HUES6 (cell line): ENCODE data around the gene TRERF1.

Source experiments
- H3K27ac ChIP-seq: 2 replicates; pipeline ENCODE4 v1.7.0; 2013; ENCODE audit warnings: low read depth, mild to moderate bottlenecking, low read length, inconsistent platforms
- H3K27me3 ChIP-seq: 2 replicates; pipeline ENCODE4 v1.6.1; 2013; ENCODE audit warnings: low read length; ENCODE audit not compliant: control insufficient read depth, insufficient read depth
- H3K36me3 ChIP-seq: 2 replicates; pipeline ENCODE4 v1.6.1; 2013; ENCODE audit warnings: low read length; ENCODE audit not compliant: control insufficient read depth, insufficient read depth
- H3K4me1 ChIP-seq: 2 replicates; pipeline ENCODE4 v1.6.1; 2013; ENCODE audit warnings: low read length; ENCODE audit not compliant: control insufficient read depth, insufficient read depth
- H3K4me3 ChIP-seq: 2 replicates; pipeline ENCODE4 v1.5.1; 2013; ENCODE audit warnings: low read depth, low read length
- H3K9ac ChIP-seq: one replicate; pipeline ENCODE4 v1.6.1; 2013; ENCODE audit warnings: mild to moderate bottlenecking, low read length
- H3K9me3 ChIP-seq: 2 replicates; pipeline ENCODE4 v1.6.1; 2013; ENCODE audit warnings: low read depth, low read length; ENCODE audit not compliant: control insufficient read depth, insufficient read depth

Gene TRERF1

DNA sequence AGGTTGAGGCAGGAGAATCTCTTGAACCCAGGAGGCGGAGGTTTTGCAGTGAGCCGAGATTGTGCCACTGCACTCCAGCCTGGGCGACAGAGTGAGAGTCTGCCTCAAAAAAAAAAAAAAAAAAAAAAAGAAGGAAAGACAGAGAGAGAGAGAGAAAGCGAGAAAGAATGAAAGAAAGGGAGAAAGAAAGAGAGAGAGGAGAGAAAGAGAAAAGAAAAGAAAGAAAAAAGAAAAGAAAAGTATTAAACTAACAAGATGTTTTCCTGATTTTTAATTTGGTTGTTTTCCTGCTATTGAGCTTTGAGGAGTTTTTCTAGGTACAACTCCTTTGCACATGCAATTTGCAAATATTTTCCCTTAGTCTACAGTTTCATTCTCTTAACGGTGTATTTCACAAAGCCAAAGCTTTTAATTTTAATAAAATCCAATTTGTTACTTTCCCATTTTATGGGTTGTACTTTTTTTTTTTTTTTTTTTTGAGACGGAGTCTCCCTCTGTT is 10.8 kb upstream of the TRERF1 start:
- Histone ChIP-seq H3K27ac (no peak overlapping the region), H3K27me3 (no peaks in the 10 kb centered on the region), H3K4me1 (no peaks in the 10 kb centered on the region), H3K36me3 (no peaks in the 10 kb centered on the region), H3K9me3 (peaks cover 13% of the 10 kb centered on the region), H3K9ac (no peak overlapping the region), H3K4me3 (no peak overlapping the region)

DNA sequence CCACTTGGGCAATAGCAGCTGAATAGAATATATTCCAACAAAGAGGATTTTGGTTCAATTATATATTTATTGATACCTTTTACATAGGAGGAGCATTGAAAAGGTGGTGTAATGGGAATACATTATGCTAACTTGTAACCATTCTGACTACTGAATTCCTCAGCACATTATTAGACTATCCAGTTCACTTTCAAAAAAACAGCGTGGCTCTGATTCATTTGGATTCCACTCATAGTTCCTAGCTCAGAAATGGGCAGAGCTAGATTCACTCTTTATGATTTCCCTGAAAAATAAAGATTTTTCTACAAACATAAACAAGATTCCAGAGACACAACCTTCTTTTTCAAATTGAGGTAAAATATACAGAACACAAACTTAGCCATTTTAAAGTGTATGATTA is 9.2 kb upstream of the TRERF1 start:
- H3K27ac ChIP-seq, result no peak overlapping the region
- no peaks in the 10 kb centered on the region for H3K36me3 ChIP-seq
- H3K4me3 ChIP-seq, result no peak overlapping the region
- peaks cover 5% of the 10 kb centered on the region; the same call in 1 of the 2 replicates for H3K4me1 ChIP-seq
- no peak overlapping the region for H3K9ac ChIP-seq
- H3K9me3 ChIP-seq, result peaks cover 8% of the 10 kb centered on the region; the same call in 1 of the 2 replicates
- H3K27me3 ChIP-seq, result no peaks in the 10 kb centered on the region

GRCh38 chr6:42459888-42460287 is 8.2 kb upstream of the TRERF1 start:
- H3K27ac ChIP-seq, result no peak overlapping the region
- no peak overlapping the region for H3K9ac ChIP-seq
- H3K4me1 ChIP-seq, result peaks cover 10% of the 10 kb centered on the region
- H3K36me3 ChIP-seq, result no peaks in the 10 kb centered on the region
- no peaks in the 10 kb centered on the region for H3K27me3 ChIP-seq
- H3K4me3 ChIP-seq, result no peak overlapping the region
- 0 out of 2 replicates have a peak, but pooled peaks cover under 1% of the 10 kb centered on the region for H3K9me3 ChIP-seq

DNA sequence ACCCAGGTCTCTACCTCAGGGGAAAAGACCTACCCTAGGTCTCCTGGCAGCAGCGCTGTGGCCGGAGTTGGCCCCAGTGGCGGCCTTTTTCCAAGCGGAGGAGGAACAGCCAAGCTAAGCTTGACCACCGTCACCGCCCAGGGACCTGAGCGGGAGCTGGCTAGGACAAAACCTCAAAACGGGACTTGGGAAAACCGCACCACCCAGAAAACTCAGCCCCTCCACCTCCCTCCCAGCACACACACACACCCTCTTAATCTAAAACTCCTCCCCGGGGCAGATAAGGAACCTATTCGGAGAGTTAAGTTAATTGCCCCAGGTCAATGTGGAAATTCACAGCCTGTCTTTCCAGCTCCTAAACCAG is 2.7 kb upstream of the TRERF1 start:
- peak overlapping the region; percentile 63 for H3K9ac ChIP-seq
- peak overlapping the region; percentile 97 for H3K4me3 ChIP-seq
- H3K4me1 ChIP-seq, result peaks cover 22% of the 10 kb centered on the region
- H3K27me3 ChIP-seq, result no peaks in the 10 kb centered on the region
- H3K9me3 ChIP-seq, result no peaks in the 10 kb centered on the region
- no peak overlapping the region; the same call in 1 of the 2 replicates for H3K27ac ChIP-seq
- no peaks in the 10 kb centered on the region for H3K36me3 ChIP-seq

DNA sequence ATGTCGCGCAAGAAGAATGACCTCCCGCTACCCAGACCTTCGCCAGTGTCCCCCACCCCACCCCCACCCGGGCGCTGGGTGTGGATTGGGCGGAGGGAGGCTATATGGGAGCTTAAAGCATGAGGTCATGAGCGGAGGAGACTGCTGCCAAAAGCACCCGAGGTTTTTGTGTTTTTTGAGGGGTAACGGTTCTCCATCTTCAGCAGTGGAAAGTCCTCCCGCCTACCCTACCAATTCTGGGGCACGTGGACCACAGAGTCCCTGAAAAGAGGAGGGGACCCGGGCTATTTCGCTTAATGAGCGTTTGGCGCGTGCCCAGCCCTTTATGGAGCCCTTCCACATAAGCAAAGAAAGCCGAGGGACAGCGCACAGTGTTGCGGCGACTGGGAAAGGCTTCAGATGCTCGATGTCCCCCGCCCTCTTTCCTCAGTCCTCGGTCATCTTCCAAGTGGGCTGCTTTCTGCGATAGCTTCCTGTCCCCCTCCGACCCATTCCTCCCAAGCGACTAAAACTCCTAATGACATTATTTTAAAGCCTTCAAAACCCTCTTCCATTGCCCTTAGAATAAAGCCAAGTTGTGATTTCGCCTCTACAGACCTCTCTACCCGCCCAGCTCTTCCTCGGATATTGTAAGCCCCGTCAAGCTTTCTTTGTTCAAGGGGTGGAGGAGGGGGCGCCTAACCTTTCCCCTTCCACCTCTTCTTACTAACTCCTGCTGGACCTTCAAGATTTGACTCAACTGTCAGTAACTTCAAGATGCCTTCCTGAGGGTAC is 2.1 kb upstream of the TRERF1 start:
- Histone ChIP-seq H3K27ac (peak overlapping the region; percentile 84; the same call in 1 of the 2 replicates), H3K9ac (peak overlapping the region; percentile 63), H3K9me3 (no peaks in the 10 kb centered on the region), H3K4me1 (peaks cover 27% of the 10 kb centered on the region), H3K36me3 (no peaks in the 10 kb centered on the region), H3K27me3 (no peaks in the 10 kb centered on the region), H3K4me3 (peak overlapping the region; percentile 97)

- no peaks in the 10 kb centered on the region for H3K36me3 ChIP-seq
- H3K4me1 ChIP-seq, result peaks cover 29% of the 10 kb centered on the region
- peak overlapping the region; percentile 97 for H3K4me3 ChIP-seq
- peak overlapping the region; percentile 94 for H3K9ac ChIP-seq
- no peaks in the 10 kb centered on the region for H3K9me3 ChIP-seq
- H3K27ac ChIP-seq, result peak overlapping the region; percentile 84; the same call in 1 of the 2 replicates
- H3K27me3 ChIP-seq, result no peaks in the 10 kb centered on the region
Observed at GRCh38 chr6:42453031-42453653, 1.4 kb upstream of the TRERF1 start.

DNA sequence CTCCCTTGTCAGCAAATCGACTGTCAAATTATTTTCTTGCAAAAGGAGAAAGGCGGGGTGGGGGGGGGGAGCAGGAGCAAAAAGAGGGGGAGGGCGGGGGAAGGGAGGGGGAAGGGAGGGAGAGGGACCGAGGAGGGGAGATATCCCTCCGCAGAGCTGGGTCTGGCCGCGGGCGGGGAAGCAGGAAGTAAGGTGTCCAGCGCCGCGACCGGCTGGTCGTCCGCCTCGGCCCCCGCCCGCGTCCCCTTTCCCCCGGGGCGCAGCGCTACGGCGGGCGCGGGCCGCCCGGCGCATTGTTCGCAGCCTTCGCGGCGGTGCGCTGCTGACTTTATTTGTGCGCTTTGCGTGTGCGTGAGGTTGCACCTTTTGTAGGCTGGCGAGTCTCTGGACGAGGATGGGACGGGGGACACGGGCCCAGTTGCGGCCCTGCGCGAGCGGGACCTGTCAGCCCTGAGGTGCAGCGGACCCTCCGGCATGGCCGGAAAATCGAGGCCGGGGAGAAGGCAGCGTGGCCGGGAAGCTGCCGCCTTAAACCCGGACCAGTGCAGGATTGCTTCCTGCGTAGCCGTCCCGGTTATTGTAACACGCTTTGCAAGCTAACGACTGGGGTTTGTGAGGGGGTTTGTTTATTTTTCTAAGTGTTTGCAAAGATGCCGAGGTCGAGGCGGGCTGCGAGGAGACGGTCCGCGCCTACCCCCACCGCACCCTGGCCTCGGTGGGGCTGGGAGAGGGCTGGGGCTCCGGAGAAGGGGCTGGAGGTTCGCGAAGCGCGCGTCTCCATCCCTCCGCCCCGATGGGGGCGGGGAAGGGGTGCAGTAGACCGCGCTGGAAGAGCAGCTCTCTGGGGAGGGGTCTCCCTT is 675 bp upstream of the TRERF1 start:
- H3K27me3 ChIP-seq, result no peaks in the 10 kb centered on the region
- H3K4me1 ChIP-seq, result peaks cover 30% of the 10 kb centered on the region
- H3K27ac ChIP-seq, result peak overlapping the region; percentile 84; the same call in 1 of the 2 replicates

GRCh38 chr6:42450477-42451332 is 1.0 kb downstream of the TRERF1 start:
- no peaks in the 10 kb centered on the region for H3K36me3 ChIP-seq
- H3K27ac ChIP-seq, result peak overlapping the region; percentile 39; the same call in 1 of the 2 replicates
- no peaks in the 10 kb centered on the region for H3K27me3 ChIP-seq
- H3K4me3 ChIP-seq, result peak overlapping the region; percentile 97
- H3K9me3 ChIP-seq, result no peaks in the 10 kb centered on the region
- H3K4me1 ChIP-seq, result peaks cover 23% of the 10 kb centered on the region
- H3K9ac ChIP-seq, result peak overlapping the region; percentile 47

More for the DNA sequence above, 675 bp upstream of the TRERF1 start:
- no peaks in the 10 kb centered on the region for H3K9me3 ChIP-seq
- H3K36me3 ChIP-seq, result no peaks in the 10 kb centered on the region
- peak overlapping the region; percentile 97 for H3K4me3 ChIP-seq
- H3K9ac ChIP-seq, result peak overlapping the region; percentile 94

DNA sequence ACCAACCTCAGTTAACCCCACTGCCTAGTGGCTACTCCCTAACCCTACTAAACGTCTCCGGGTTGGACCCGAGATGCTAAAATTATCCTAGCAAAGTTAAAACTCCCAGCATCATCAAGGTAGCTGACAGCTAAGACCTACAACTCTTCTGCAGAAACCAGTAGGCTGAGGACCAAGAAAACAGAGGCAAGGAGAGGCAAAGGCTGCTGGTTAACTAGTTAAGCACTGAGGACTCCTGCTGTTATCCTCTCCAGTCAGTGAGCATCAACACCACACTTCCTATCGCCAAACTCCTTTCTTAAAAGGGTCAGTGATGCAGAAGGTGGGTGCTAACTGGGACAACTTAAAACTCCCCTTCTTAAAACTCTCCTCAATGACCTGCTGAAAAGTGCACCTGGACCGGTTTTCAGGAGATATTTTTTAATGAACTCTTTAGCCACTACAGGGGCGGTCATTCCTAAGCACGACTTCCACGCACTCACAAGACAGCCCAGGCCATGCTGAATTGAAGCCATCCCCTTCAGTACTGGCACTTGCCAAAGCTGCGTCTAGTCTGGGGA is 1.7 kb downstream of the TRERF1 start:
- Histone ChIP-seq H3K27ac (no peak overlapping the region), H3K9ac (peak overlapping the region; percentile 47)

More for the DNA sequence above, 1.7 kb downstream of the TRERF1 start:
- no peaks in the 10 kb centered on the region for H3K9me3 ChIP-seq
- H3K27me3 ChIP-seq, result no peaks in the 10 kb centered on the region
- peak overlapping the region; percentile 97 for H3K4me3 ChIP-seq
- no peaks in the 10 kb centered on the region for H3K36me3 ChIP-seq
- peaks cover 20% of the 10 kb centered on the region for H3K4me1 ChIP-seq
